ENCODE measurements around the gene ST8SIA3.

The ST8SIA3 gene

DNA sequence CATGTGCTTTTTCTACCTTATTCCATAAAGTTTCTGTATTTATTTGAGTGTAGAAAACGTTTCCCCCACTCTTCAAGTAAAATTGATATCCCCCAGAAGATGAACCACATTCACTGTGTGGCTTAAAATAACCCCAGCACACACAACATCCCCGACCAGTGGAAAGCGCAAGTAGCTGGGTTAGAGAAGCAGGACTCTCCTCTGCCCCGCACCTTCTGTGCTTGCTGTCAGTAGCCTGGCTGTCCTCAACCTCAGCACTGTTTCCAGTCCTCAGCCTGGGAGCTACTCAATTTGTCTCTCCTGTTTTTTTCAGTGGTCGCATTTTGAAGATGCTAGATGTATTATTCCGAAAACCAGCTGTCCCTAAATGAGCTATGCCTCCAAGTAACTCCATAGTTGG, 18.0 kb upstream of the ST8SIA3 start:
- no peaks in the 10 kb centered on the region for H3K27me3 ChIP-seq (ENCODE audit: control insufficient read depth in 1 of 2, insufficient read depth in 2 of 2, low read length in 2 of 2)
- no peak overlapping the region for H3K27ac ChIP-seq (ENCODE audit: low read depth, low read length)

GRCh38 chr18:57336343-57336742, 16.0 kb upstream of the ST8SIA3 start:
- Histone ChIP-seq H3K4me1 (ENCODE audit: control insufficient read depth in 1 of 2, insufficient read depth in 2 of 2, low read length in 2 of 2) (no peaks in the 10 kb centered on the region), H3K9me3 (ENCODE audit: control insufficient read depth in 1 of 2, low read length in 2 of 2) (no peaks in the 10 kb centered on the region), H3K9ac (ENCODE audit: low read depth in 1 of 2, low read length in 2 of 2) (no peak overlapping the region), H3K27me3 (ENCODE audit: control insufficient read depth in 1 of 2, insufficient read depth in 2 of 2, low read length in 2 of 2) (peaks cover 0 to 2% of the 10 kb centered on the region in 2 donors), H3K36me3 (ENCODE audit: control insufficient read depth in 1 of 2, insufficient read depth in 2 of 2, low read length in 2 of 2) (no peaks in the 10 kb centered on the region), H3K4me3 (ENCODE audit: low read depth in 1 of 2, low read length in 2 of 2) (no peak overlapping the region), H3K27ac (ENCODE audit: low read depth, low read length) (no peak overlapping the region)

More for the DNA sequence above, 18.0 kb upstream of the ST8SIA3 start:
- Histone ChIP-seq H3K4me1 (ENCODE audit: control insufficient read depth in 1 of 2, insufficient read depth in 2 of 2, low read length in 2 of 2) (no peaks in the 10 kb centered on the region), H3K9ac (ENCODE audit: low read depth in 1 of 2, low read length in 2 of 2) (no peak overlapping the region), H3K9me3 (ENCODE audit: control insufficient read depth in 1 of 2, low read length in 2 of 2) (no peaks in the 10 kb centered on the region), H3K36me3 (ENCODE audit: control insufficient read depth in 1 of 2, insufficient read depth in 2 of 2, low read length in 2 of 2) (no peaks in the 10 kb centered on the region), H3K4me3 (ENCODE audit: low read depth in 1 of 2, low read length in 2 of 2) (no peak overlapping the region)

- Histone ChIP-seq H3K27ac (ENCODE audit: low read depth, low read length) (no peak overlapping the region), H3K4me1 (ENCODE audit: control insufficient read depth in 1 of 2, insufficient read depth in 2 of 2, low read length in 2 of 2) (no peaks in the 10 kb centered on the region), H3K27me3 (ENCODE audit: control insufficient read depth in 1 of 2, insufficient read depth in 2 of 2, low read length in 2 of 2) (peaks cover 0 to 2% of the 10 kb centered on the region in 2 donors), H3K9me3 (ENCODE audit: control insufficient read depth in 1 of 2, low read length in 2 of 2) (no peaks in the 10 kb centered on the region), H3K9ac (ENCODE audit: low read depth in 1 of 2, low read length in 2 of 2) (no peak overlapping the region), H3K36me3 (ENCODE audit: control insufficient read depth in 1 of 2, insufficient read depth in 2 of 2, low read length in 2 of 2) (no peaks in the 10 kb centered on the region), H3K4me3 (ENCODE audit: low read depth in 1 of 2, low read length in 2 of 2) (no peak overlapping the region)
Measured at GRCh38 chr18:57337890-57338289, 14.5 kb upstream of the ST8SIA3 start.

GRCh38 chr18:57343833-57344232, 8.5 kb upstream of the ST8SIA3 start:
- no peaks in the 10 kb centered on the region for H3K9me3 ChIP-seq (ENCODE audit: control insufficient read depth in 1 of 2, low read length in 2 of 2)
- H3K9ac ChIP-seq (ENCODE audit: low read depth in 1 of 2, low read length in 2 of 2) = no peak overlapping the region
- H3K4me1 ChIP-seq (ENCODE audit: control insufficient read depth in 1 of 2, insufficient read depth in 2 of 2, low read length in 2 of 2) = no peaks in the 10 kb centered on the region
- H3K27me3 ChIP-seq (ENCODE audit: control insufficient read depth in 1 of 2, insufficient read depth in 2 of 2, low read length in 2 of 2) = peaks cover 0 to 2% of the 10 kb centered on the region in 2 donors
- no peak overlapping the region for H3K4me3 ChIP-seq (ENCODE audit: low read depth in 1 of 2, low read length in 2 of 2)
- H3K27ac ChIP-seq (ENCODE audit: low read depth, low read length) = no peak overlapping the region
- H3K36me3 ChIP-seq (ENCODE audit: control insufficient read depth in 1 of 2, insufficient read depth in 2 of 2, low read length in 2 of 2) = no peaks in the 10 kb centered on the region

DNA sequence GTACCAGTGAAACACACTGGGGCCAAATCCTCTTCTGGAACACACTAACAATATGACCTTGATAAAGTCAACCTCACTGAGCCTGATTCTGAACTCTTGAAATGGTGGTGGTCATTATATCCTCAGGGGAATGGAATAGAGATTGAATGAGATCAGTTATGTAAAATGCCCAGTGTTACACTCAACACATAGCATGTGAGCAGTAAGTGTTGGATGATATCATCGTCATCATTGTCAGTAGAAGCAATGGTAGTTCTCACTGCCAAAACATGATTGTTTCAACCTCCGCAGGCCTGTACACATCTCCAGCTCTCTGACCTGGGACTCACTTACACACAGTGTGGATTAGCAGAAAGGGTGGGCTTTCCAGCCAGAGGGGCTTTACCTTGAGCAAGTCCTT, 5.5 kb upstream of the ST8SIA3 start:
- no peaks in the 10 kb centered on the region for H3K9me3 ChIP-seq (ENCODE audit: control insufficient read depth in 1 of 2, low read length in 2 of 2)
- H3K27ac ChIP-seq (ENCODE audit: low read depth, low read length) = no peak overlapping the region
- no peak overlapping the region for H3K4me3 ChIP-seq (ENCODE audit: low read depth in 1 of 2, low read length in 2 of 2)
- H3K27me3 ChIP-seq (ENCODE audit: control insufficient read depth in 1 of 2, insufficient read depth in 2 of 2, low read length in 2 of 2) = peaks cover 0 to 4% of the 10 kb centered on the region in 2 donors
- no peaks in the 10 kb centered on the region for H3K36me3 ChIP-seq (ENCODE audit: control insufficient read depth in 1 of 2, insufficient read depth in 2 of 2, low read length in 2 of 2)
- no peak overlapping the region for H3K9ac ChIP-seq (ENCODE audit: low read depth in 1 of 2, low read length in 2 of 2)
- H3K4me1 ChIP-seq (ENCODE audit: control insufficient read depth in 1 of 2, insufficient read depth in 2 of 2, low read length in 2 of 2) = no peaks in the 10 kb centered on the region

DNA sequence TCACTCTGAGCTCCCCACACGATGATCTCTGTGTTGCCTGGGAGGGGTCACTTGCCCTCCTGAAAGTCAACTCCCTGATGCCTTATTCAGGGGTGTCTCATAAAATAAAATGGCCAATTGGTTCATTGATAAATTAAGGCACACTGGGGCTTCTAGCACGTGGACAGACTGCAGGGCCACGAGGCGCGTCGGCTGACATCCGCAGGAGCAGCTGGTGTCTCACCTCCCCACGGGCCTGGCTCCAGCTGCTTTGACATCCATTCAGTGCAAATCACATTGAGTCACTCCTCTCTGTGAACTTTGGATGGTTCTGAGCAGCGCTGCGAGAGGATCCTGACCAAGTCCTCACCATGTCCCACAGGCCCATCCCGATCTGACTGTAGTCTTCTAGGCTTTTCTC, 4.6 kb upstream of the ST8SIA3 start:
- Histone ChIP-seq H3K9ac (ENCODE audit: low read depth in 1 of 2, low read length in 2 of 2) (no peak overlapping the region), H3K27me3 (ENCODE audit: control insufficient read depth in 1 of 2, insufficient read depth in 2 of 2, low read length in 2 of 2) (peaks cover 0 to 4% of the 10 kb centered on the region in 2 donors), H3K9me3 (ENCODE audit: control insufficient read depth in 1 of 2, low read length in 2 of 2) (no peaks in the 10 kb centered on the region), H3K4me1 (ENCODE audit: control insufficient read depth in 1 of 2, insufficient read depth in 2 of 2, low read length in 2 of 2) (no peaks in the 10 kb centered on the region), H3K36me3 (ENCODE audit: control insufficient read depth in 1 of 2, insufficient read depth in 2 of 2, low read length in 2 of 2) (no peaks in the 10 kb centered on the region), H3K27ac (ENCODE audit: low read depth, low read length) (no peak overlapping the region), H3K4me3 (ENCODE audit: low read depth in 1 of 2, low read length in 2 of 2) (no peak overlapping the region)

- H3K36me3 ChIP-seq (ENCODE audit: control insufficient read depth in 1 of 2, insufficient read depth in 2 of 2, low read length in 2 of 2) = no peaks in the 10 kb centered on the region
- H3K4me3 ChIP-seq (ENCODE audit: low read depth in 1 of 2, low read length in 2 of 2) = peak overlapping the region; percentile 13 to 24
- no peak overlapping the region for H3K9ac ChIP-seq (ENCODE audit: low read depth in 1 of 2, low read length in 2 of 2)
- no peak overlapping the region for H3K27ac ChIP-seq (ENCODE audit: low read depth, low read length)
- H3K4me1 ChIP-seq (ENCODE audit: control insufficient read depth in 1 of 2, insufficient read depth in 2 of 2, low read length in 2 of 2) = no peaks in the 10 kb centered on the region
- H3K9me3 ChIP-seq (ENCODE audit: control insufficient read depth in 1 of 2, low read length in 2 of 2) = no peaks in the 10 kb centered on the region
- peaks cover 0 to 4% of the 10 kb centered on the region in 2 donors for H3K27me3 ChIP-seq (ENCODE audit: control insufficient read depth in 1 of 2, insufficient read depth in 2 of 2, low read length in 2 of 2)
Measured at GRCh38 chr18:57352761-57353136, 392 bp downstream of the ST8SIA3 start.

GRCh38 chr18:57353137-57353939, 981 bp downstream of the ST8SIA3 start:
- Histone ChIP-seq H3K4me3 (ENCODE audit: low read depth in 1 of 2, low read length in 2 of 2) (peak overlapping the region; percentile 23 to 24), H3K4me1 (ENCODE audit: control insufficient read depth in 1 of 2, insufficient read depth in 2 of 2, low read length in 2 of 2) (no peaks in the 10 kb centered on the region), H3K27me3 (ENCODE audit: control insufficient read depth in 1 of 2, insufficient read depth in 2 of 2, low read length in 2 of 2) (peaks cover 0 to 4% of the 10 kb centered on the region in 2 donors), H3K9ac (ENCODE audit: low read depth in 1 of 2, low read length in 2 of 2) (no peak overlapping the region), H3K9me3 (ENCODE audit: control insufficient read depth in 1 of 2, low read length in 2 of 2) (no peaks in the 10 kb centered on the region), H3K27ac (ENCODE audit: low read depth, low read length) (no peak overlapping the region), H3K36me3 (ENCODE audit: control insufficient read depth in 1 of 2, insufficient read depth in 2 of 2, low read length in 2 of 2) (no peaks in the 10 kb centered on the region)

GRCh38 chr18:57353940-57354461, 1.6 kb downstream of the ST8SIA3 start:
- Histone ChIP-seq H3K4me3 (ENCODE audit: low read depth in 1 of 2, low read length in 2 of 2) (peak overlapping the region; percentile 21 to 23), H3K4me1 (ENCODE audit: control insufficient read depth in 1 of 2, insufficient read depth in 2 of 2, low read length in 2 of 2) (no peaks in the 10 kb centered on the region), H3K9ac (ENCODE audit: low read depth in 1 of 2, low read length in 2 of 2) (no peak overlapping the region), H3K9me3 (ENCODE audit: control insufficient read depth in 1 of 2, low read length in 2 of 2) (no peaks in the 10 kb centered on the region), H3K36me3 (ENCODE audit: control insufficient read depth in 1 of 2, insufficient read depth in 2 of 2, low read length in 2 of 2) (no peaks in the 10 kb centered on the region), H3K27me3 (ENCODE audit: control insufficient read depth in 1 of 2, insufficient read depth in 2 of 2, low read length in 2 of 2) (peaks cover 0 to 4% of the 10 kb centered on the region in 2 donors), H3K27ac (ENCODE audit: low read depth, low read length) (no peak overlapping the region)

DNA sequence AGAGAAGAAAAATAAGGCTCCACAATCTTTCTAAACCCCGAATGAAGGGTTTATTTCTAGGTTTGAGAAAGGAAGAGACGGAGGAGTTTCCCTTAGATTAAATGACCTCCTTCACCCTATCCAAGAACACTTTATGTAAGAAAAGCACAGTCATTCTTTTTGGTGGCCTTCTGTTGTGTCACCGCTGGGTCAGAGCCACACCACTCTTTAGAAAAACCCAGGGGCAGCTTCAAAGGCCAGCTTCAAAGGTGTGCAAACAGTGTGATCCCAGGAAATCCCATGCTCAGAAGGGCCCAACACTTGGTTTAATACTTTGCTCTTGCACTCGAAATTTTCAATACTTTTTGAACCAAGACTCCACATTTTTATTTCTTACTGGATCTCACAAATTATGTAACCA, 7.1 kb downstream of the ST8SIA3 start:
- Histone ChIP-seq H3K9ac (ENCODE audit: low read depth in 1 of 2, low read length in 2 of 2) (no peak overlapping the region), H3K27ac (ENCODE audit: low read depth, low read length) (no peak overlapping the region), H3K9me3 (ENCODE audit: control insufficient read depth in 1 of 2, low read length in 2 of 2) (no peaks in the 10 kb centered on the region), H3K36me3 (ENCODE audit: control insufficient read depth in 1 of 2, insufficient read depth in 2 of 2, low read length in 2 of 2) (no peaks in the 10 kb centered on the region), H3K4me1 (ENCODE audit: control insufficient read depth in 1 of 2, insufficient read depth in 2 of 2, low read length in 2 of 2) (no peaks in the 10 kb centered on the region), H3K4me3 (ENCODE audit: low read depth in 1 of 2, low read length in 2 of 2) (no peak overlapping the region), H3K27me3 (ENCODE audit: control insufficient read depth in 1 of 2, insufficient read depth in 2 of 2, low read length in 2 of 2) (no peaks in the 10 kb centered on the region)

All from duodenal mucosa (tissue), 2 donors.